HEK293 (cell line): Measurements from ENCODE around the gene ASB16.

Experiments used
- CTCF ChIA-PET: fragments of 350-600 bp; formaldehyde crosslinking; extraction: SDS; loops from one replicate; lab custom pipeline; 2021; ENCODE audit warnings: antibody characterized with exemption; lab: Yijun Ruan, JAX
- POLR2A ChIA-PET: fragments of 300-600 bp; formaldehyde crosslinking; extraction: SDS; loops from one replicate; lab custom pipeline; 2020; ENCODE audit warnings: antibody characterized with exemption, inconsistent platforms; lab: Yijun Ruan, JAX
- H3K27ac ChIP-seq: fragments of 200-500 bp; sonication (Bioruptor generic); 2 replicates; pipeline ENCODE4 v1.5.1; 2014; ENCODE audit warnings: low read depth, low read length, control low read depth, inconsistent platforms; ENCODE audit errors: extremely low read depth
- H3K36me3 ChIP-seq, 2 experiments: fragments of 200-500 bp in 1 of 2; sonication (Bioruptor generic) in 1 of 2; 1 replicate in 1 of 2; 2 replicates in 1 of 2; pipeline ENCODE4 v1.5.1; 2014 to 2017; ENCODE audit warnings: inconsistent platforms in 2 of 2, low read length in 2 of 2; ENCODE audit not compliant: control insufficient read depth in 2 of 2, insufficient read depth in 1 of 2
- H3K4me1 ChIP-seq: fragments of 200-500 bp; sonication (Bioruptor generic); 2 replicates; pipeline ENCODE4 v1.5.1; 2014; ENCODE audit warnings: mild to moderate bottlenecking, low read length, inconsistent platforms; ENCODE audit not compliant: control insufficient read depth, insufficient read depth
- H3K4me3 ChIP-seq: 2 replicates; pipeline ENCODE4 v1.5.1; 2011; ENCODE audit warnings: low read depth, mild to moderate bottlenecking, control low read depth, low read length, moderate library complexity
- H3K9me3 ChIP-seq: fragments of 200-500 bp; sonication (Bioruptor generic); 2 replicates; pipeline ENCODE4 v1.5.1; 2014; ENCODE audit warnings: low read depth, low read length, inconsistent platforms; ENCODE audit not compliant: control insufficient read depth, insufficient read depth
- EGR2 ChIP-seq: fragments of 450-650 bp; formaldehyde crosslinking; IDR thresholded peaks from 2 replicates; pipeline ENCODE4 v1.5.1; 2016; ENCODE audit warnings: low read depth, missing biosample characterization, missing genetic modification characterization
- GFI1B ChIP-seq: fragments of 450-650 bp; formaldehyde crosslinking; IDR thresholded peaks from 2 replicates; pipeline ENCODE4 v1.5.1; 2016; ENCODE audit warnings: missing biosample characterization, missing genetic modification characterization
- GLIS2 ChIP-seq: fragments of 450-650 bp; formaldehyde crosslinking; IDR thresholded peaks from 2 replicates; pipeline ENCODE4 v1.5.1; 2016; ENCODE audit warnings: missing biosample characterization, missing genetic modification characterization
- HOXA7 ChIP-seq: sonication (generic); formaldehyde crosslinking; IDR thresholded peaks from 2 replicates; pipeline ENCODE4 v1.8.1; 2022; ENCODE audit warnings: missing genetic modification reagents, borderline replicate concordance
- SCRT1 ChIP-seq: fragments of 450-650 bp; formaldehyde crosslinking; IDR thresholded peaks from 2 replicates; pipeline ENCODE4 v1.5.1; 2016; ENCODE audit warnings: missing biosample characterization, missing genetic modification characterization, borderline replicate concordance
- SP3 ChIP-seq: fragments of 450-650 bp; formaldehyde crosslinking; IDR thresholded peaks from 2 replicates; pipeline ENCODE4 v1.5.1; 2016; ENCODE audit warnings: missing biosample characterization, missing genetic modification characterization
- ZBTB6 ChIP-seq: fragments of 450-650 bp; formaldehyde crosslinking; IDR thresholded peaks from 2 replicates; pipeline ENCODE4 v1.5.1; 2017; ENCODE audit warnings: missing biosample characterization, missing genetic modification characterization
- ZFP41 ChIP-seq: fragments of 450-650 bp; formaldehyde crosslinking; IDR thresholded peaks from 2 replicates; pipeline ENCODE4 v1.5.1; 2016; ENCODE audit warnings: missing biosample characterization, missing genetic modification characterization, borderline replicate concordance
- ZNF114 ChIP-seq: fragments of 450-650 bp; formaldehyde crosslinking; IDR thresholded peaks from 2 replicates; pipeline ENCODE4 v1.5.0; 2017; ENCODE audit warnings: missing biosample characterization, missing genetic modification characterization
- ZNF133 ChIP-seq: fragments of 450-650 bp; formaldehyde crosslinking; IDR thresholded peaks from 2 replicates; pipeline ENCODE4 v1.5.1; 2016; ENCODE audit warnings: missing biosample characterization, missing genetic modification characterization
- ZNF146 ChIP-seq: fragments of 450-650 bp; formaldehyde crosslinking; IDR thresholded peaks from 2 replicates; pipeline ENCODE4 v1.5.1; 2016; ENCODE audit warnings: missing biosample characterization, missing genetic modification characterization
- ZNF157 ChIP-seq: fragments of 450-650 bp; formaldehyde crosslinking; IDR thresholded peaks from 2 replicates; pipeline ENCODE4 v1.5.1; 2016; ENCODE audit warnings: missing biosample characterization, missing genetic modification characterization
- ZNF184 ChIP-seq: fragments of 450-650 bp; IDR thresholded peaks from 2 replicates; pipeline ENCODE4 v1.5.1; 2018; ENCODE audit warnings: missing biosample characterization, mild to moderate bottlenecking, missing genetic modification characterization
- ZNF292 ChIP-seq: fragments of 450-650 bp; formaldehyde crosslinking; IDR thresholded peaks from 2 replicates; pipeline ENCODE4 v1.5.1; 2016; ENCODE audit warnings: low read depth, missing biosample characterization, missing genetic modification characterization, borderline replicate concordance
- ZNF391 ChIP-seq: fragments of 450-650 bp; formaldehyde crosslinking; IDR thresholded peaks from 2 replicates; pipeline ENCODE4 v1.5.1; 2016; ENCODE audit warnings: low read depth, missing biosample characterization, missing genetic modification characterization, borderline replicate concordance
- ZNF433 ChIP-seq: fragments of 450-650 bp; formaldehyde crosslinking; IDR thresholded peaks from 2 replicates; pipeline ENCODE4 v1.5.1; 2016; ENCODE audit warnings: missing biosample characterization, missing genetic modification characterization, low read depth
- ZNF488 ChIP-seq: fragments of 450-650 bp; formaldehyde crosslinking; IDR thresholded peaks from 2 replicates; pipeline ENCODE4 v1.5.1; 2016; ENCODE audit warnings: missing biosample characterization, missing genetic modification characterization
- ZNF510 ChIP-seq: fragments of 450-650 bp; formaldehyde crosslinking; IDR thresholded peaks from 2 replicates; pipeline ENCODE4 v1.5.1; 2018; ENCODE audit warnings: mild to moderate bottlenecking, missing genetic modification characterization, missing biosample characterization; ENCODE audit not compliant: insufficient replicate concordance
- ZNF544 ChIP-seq: fragments of 450-650 bp; formaldehyde crosslinking; IDR thresholded peaks from 2 replicates; pipeline ENCODE4 v1.5.0; 2017; ENCODE audit warnings: missing biosample characterization, missing genetic modification characterization
- ZNF571 ChIP-seq: fragments of 450-650 bp; formaldehyde crosslinking; IDR thresholded peaks from 2 replicates; pipeline ENCODE4 v1.5.0; 2017; ENCODE audit warnings: missing biosample characterization, missing genetic modification characterization
- ZNF654 ChIP-seq: fragments of 450-650 bp; formaldehyde crosslinking; IDR thresholded peaks from 2 replicates; pipeline ENCODE4 v1.5.1; 2016; ENCODE audit warnings: low read depth, missing biosample characterization, missing genetic modification characterization
- ZNF664 ChIP-seq: fragments of 450-650 bp; formaldehyde crosslinking; IDR thresholded peaks from 2 replicates; pipeline ENCODE4 v1.5.1; 2016; ENCODE audit warnings: missing biosample characterization, missing genetic modification characterization
- TF ChIP-seq, protein P1 (sequence below): fragments of 450-650 bp; formaldehyde crosslinking; IDR thresholded peaks from 2 replicates; pipeline ENCODE4 v1.5.1; 2016; ENCODE audit warnings: missing biosample characterization, missing genetic modification characterization, low read depth
- TF ChIP-seq, protein P2 (sequence below): fragments of 450-650 bp; IDR thresholded peaks from 2 replicates; pipeline ENCODE4 v1.5.1; 2018; ENCODE audit warnings: missing biosample characterization, missing genetic modification characterization
- TF ChIP-seq, protein P3 (sequence below): fragments of 450-650 bp; IDR thresholded peaks from 2 replicates; pipeline ENCODE4 v1.5.1; 2018; ENCODE audit warnings: missing biosample characterization, mild to moderate bottlenecking, missing genetic modification characterization

The ASB16 gene

DNA sequence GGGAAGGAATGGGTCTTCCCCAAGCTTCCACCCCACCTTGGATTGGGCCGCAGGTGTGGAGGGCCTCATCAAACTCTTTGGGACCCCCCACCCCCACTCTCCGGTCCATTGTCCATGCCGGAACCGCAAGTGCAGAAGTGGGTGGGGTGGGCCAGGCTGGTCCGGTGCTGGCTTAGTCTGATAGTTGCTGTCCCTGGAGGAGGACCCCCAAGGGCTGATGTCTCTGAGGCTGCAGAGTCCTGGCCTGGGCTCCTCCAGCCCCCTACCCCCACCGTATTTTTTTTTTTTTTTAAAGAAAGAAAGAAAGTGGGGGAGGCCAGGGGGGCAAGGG, 36.3 kb downstream of the ASB16 start:
- POLR2A ChIA-PET: interaction anchor here (0.6 to 1.2 kb wide), 5 partner anchors 15 to 151 kb away, joined by 3 to 4 read pairs (median 4); no protein-coding TSS in a partner anchor
- Histone ChIP-seq H3K9me3 (no peaks in the 10 kb centered on the region), H3K4me3 (no peak overlapping the region)
- TF ChIP-seq SP3 (tag by site-specific recombination): no peak
- no peak for TF ChIP-seq ZNF433
- peak; percentile 58; the same call in 1 of the 2 replicates for TF ChIP-seq GLIS2 (tag by site-specific recombination)
- no peak for TF ChIP-seq ZNF571
- TF ChIP-seq EGR2: no peak
- TF ChIP-seq ZNF114 (tag by site-specific recombination): no peak
- TF ChIP-seq ZNF133 (tag by site-specific recombination): no peak
- no peak for TF ChIP-seq ZNF292
- TF ChIP-seq, protein P1, sequence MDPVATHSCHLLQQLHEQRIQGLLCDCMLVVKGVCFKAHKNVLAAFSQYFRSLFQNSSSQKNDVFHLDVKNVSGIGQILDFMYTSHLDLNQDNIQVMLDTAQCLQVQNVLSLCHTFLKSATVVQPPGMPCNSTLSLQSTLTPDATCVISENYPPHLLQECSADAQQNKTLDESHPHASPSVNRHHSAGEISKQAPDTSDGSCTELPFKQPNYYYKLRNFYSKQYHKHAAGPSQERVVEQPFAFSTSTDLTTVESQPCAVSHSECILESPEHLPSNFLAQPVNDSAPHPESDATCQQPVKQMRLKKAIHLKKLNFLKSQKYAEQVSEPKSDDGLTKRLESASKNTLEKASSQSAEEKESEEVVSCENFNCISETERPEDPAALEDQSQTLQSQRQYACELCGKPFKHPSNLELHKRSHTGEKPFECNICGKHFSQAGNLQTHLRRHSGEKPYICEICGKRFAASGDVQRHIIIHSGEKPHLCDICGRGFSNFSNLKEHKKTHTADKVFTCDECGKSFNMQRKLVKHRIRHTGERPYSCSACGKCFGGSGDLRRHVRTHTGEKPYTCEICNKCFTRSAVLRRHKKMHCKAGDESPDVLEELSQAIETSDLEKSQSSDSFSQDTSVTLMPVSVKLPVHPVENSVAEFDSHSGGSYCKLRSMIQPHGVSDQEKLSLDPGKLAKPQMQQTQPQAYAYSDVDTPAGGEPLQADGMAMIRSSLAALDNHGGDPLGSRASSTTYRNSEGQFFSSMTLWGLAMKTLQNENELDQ (tag by site-specific recombination): no peak
- TF ChIP-seq, all 188 proteins: peak for 1
- Histone ChIP-seq H3K27ac (no peak overlapping the region), H3K36me3 (peaks cover 26 to 52% of the 10 kb centered on the region in 2 experiments), H3K4me1 (no peaks in the 10 kb centered on the region)
- CTCF ChIA-PET: interaction anchor here (0.7 to 4.1 kb wide), 5 partner anchors 11 to 144 kb away, joined by 3 to 33 read pairs (median 4); partner anchors contain the start of gene UBTF

GRCh38 chr17:44207319-44207718, 36.8 kb downstream of the ASB16 start:
- Histone ChIP-seq H3K27ac (no peak overlapping the region), H3K36me3 (peaks cover 26 to 57% of the 10 kb centered on the region in 2 experiments), H3K9me3 (no peaks in the 10 kb centered on the region), H3K4me1 (no peaks in the 10 kb centered on the region), H3K4me3 (no peak overlapping the region)
- CTCF ChIA-PET: interaction anchor here (0.9 to 4.1 kb wide), 3 partner anchors 10 to 143 kb away, joined by 3 to 33 read pairs (median 21); partner anchors contain the start of gene UBTF
- POLR2A ChIA-PET: interaction anchor here (0.7 to 1.9 kb wide), 5 partner anchors 11 to 144 kb away, joined by 3 to 7 read pairs (median 4); no protein-coding TSS in a partner anchor
- TF ChIP-seq, protein P2, sequence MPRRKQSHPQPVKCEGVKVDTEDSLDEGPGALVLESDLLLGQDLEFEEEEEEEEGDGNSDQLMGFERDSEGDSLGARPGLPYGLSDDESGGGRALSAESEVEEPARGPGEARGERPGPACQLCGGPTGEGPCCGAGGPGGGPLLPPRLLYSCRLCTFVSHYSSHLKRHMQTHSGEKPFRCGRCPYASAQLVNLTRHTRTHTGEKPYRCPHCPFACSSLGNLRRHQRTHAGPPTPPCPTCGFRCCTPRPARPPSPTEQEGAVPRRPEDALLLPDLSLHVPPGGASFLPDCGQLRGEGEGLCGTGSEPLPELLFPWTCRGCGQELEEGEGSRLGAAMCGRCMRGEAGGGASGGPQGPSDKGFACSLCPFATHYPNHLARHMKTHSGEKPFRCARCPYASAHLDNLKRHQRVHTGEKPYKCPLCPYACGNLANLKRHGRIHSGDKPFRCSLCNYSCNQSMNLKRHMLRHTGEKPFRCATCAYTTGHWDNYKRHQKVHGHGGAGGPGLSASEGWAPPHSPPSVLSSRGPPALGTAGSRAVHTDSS: peak; percentile 99
- TF ChIP-seq ZNF391 (tag by site-specific recombination): no peak

DNA sequence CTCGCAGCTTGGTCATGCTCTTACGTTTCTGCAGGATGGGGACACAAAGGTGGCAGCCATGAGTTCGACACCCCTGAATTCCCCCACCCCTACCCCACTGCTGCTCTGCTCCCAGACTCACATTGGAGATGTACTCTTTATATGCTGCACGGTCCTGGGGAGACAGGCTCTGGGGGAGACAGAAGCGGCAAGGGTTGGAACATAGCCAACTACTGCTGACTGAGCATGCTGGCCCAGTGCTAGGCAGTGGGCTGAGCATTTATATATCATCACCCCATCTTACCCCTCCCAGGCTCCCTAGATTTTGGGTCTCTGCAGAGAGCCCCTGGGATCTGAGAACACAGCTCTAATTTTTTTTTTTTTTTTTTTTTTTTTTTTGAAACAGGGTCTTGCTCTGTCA, 37.2 kb downstream of the ASB16 start:
- no peaks in the 10 kb centered on the region for H3K4me1 ChIP-seq
- ChIA-PET POLR2A (interaction anchor here (1.1 to 1.9 kb wide), 3 partner anchors 11 to 121 kb away, joined by 4 to 7 read pairs (median 4); no protein-coding TSS in a partner anchor), CTCF (interaction anchor here (0.5 to 4.1 kb wide), 4 partner anchors 10 to 160 kb away, joined by 3 to 33 read pairs (median 13); partner anchors contain the start of gene UBTF)
- H3K9me3 ChIP-seq: no peaks in the 10 kb centered on the region
- H3K4me3 ChIP-seq: no peak overlapping the region
- no peak overlapping the region for H3K27ac ChIP-seq
- H3K36me3 ChIP-seq: peaks cover 26 to 60% of the 10 kb centered on the region in 2 experiments
- TF ChIP-seq ZNF654 (tag by site-specific recombination): no peak
- no peak for TF ChIP-seq ZBTB6
- TF ChIP-seq, protein P3, sequence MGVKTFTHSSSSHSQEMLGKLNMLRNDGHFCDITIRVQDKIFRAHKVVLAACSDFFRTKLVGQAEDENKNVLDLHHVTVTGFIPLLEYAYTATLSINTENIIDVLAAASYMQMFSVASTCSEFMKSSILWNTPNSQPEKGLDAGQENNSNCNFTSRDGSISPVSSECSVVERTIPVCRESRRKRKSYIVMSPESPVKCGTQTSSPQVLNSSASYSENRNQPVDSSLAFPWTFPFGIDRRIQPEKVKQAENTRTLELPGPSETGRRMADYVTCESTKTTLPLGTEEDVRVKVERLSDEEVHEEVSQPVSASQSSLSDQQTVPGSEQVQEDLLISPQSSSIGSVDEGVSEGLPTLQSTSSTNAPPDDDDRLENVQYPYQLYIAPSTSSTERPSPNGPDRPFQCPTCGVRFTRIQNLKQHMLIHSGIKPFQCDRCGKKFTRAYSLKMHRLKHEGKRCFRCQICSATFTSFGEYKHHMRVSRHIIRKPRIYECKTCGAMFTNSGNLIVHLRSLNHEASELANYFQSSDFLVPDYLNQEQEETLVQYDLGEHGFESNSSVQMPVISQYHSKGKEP (tag by site-specific recombination): no peak
- TF ChIP-seq ZFP41 (tag by site-specific recombination): no peak
- TF ChIP-seq SCRT1 (tag by site-specific recombination): no peak
- no peak for TF ChIP-seq HOXA7
- no peak for TF ChIP-seq ZNF146 (tag by site-specific recombination)
- no peak for TF ChIP-seq ZNF184 (tag by site-specific recombination)
- TF ChIP-seq ZNF157 (tag by site-specific recombination): no peak
- no peak for TF ChIP-seq GFI1B (tag by site-specific recombination)
- TF ChIP-seq ZNF664 (tag by site-specific recombination): no peak
- no peak for TF ChIP-seq ZNF544 (tag by site-specific recombination)
- TF ChIP-seq GLIS2 (tag by site-specific recombination): no peak
- no peak for TF ChIP-seq ZNF510 (tag by site-specific recombination)
- no peak for TF ChIP-seq ZNF488 (tag by site-specific recombination)
